ENCODE results near the gene CDK6. TPM values are rescaled to one million over a fixed set of nuclear protein-coding genes. Genes with fewer than 3 reads are reported as not detected.

The CDK6 gene
- total and polyA plus RNA-seq, 9 of the 15 experiments (the other 6 are each of a cell fraction or from before 2014, with no cell fraction given): 7.6 to 109 (median 44.4) TPM

- in situ Hi-C loops (cut with MboI): no loop called here
- Histone ChIP-seq H3K36me3 (ENCODE audit: control insufficient read depth, insufficient read depth, low read length) (no peaks in the 10 kb centered on the region), H3K27ac (ENCODE audit: extremely low read depth, low read depth, low read length) (no peak overlapping the region), H3K4me2 (ENCODE audit: insufficient read depth, low read length) (no peak overlapping the region), H3K9me1 (ENCODE audit: control insufficient read depth, insufficient read depth, low read length) (no peaks in the 10 kb centered on the region), H3K4me3 (no peak overlapping the region), H2AFZ (ENCODE audit: low read depth, low read length) (no peak overlapping the region), H4K20me1 (replicated peaks; ENCODE audit: control insufficient read depth, insufficient read depth, low read length) (no peaks in the 10 kb centered on the region), H3K9me3 (replicated peaks; ENCODE audit: control insufficient read depth, insufficient read depth, low read depth, low read length) (no peaks in the 10 kb centered on the region), H3K79me2 (ENCODE audit: control insufficient read depth, insufficient read depth, low read length) (no peaks in the 10 kb centered on the region), H3K9ac (ENCODE audit: insufficient read depth in 1 of 2, low read depth in 2 of 2, low read length in 2 of 2) (no peak overlapping the region), H3K4me1 (replicated peaks in 1 of 2; ENCODE audit: control insufficient read depth in 2 of 2, insufficient read depth in 2 of 2, low read length in 2 of 2) (no peaks in the 10 kb centered on the region; a peak in 2 of 5 replicates), H3K27me3 (ENCODE audit: control insufficient read depth in 2 of 2, insufficient read depth in 2 of 2, low read length in 2 of 2) (no peaks in the 10 kb centered on the region)
- intact Hi-C loops (cut with micrococcal nuclease): no loop called here
- ChIA-PET CTCF (ENCODE audit: low intra/inter-chr PET ratio) (no interaction called here), POLR2A (interaction anchor here (0.7 kb wide), 2 partner anchors 23 to 1257 kb away, joined by 3 read pairs; no protein-coding TSS in a partner anchor)
- DNase-seq (ENCODE audit: extremely low read depth in 1 of 4, low spot score in 3 of 4) (peak in 2 of 4 experiments; percentile 22), ATAC-seq (0 out of 3 replicates have a peak, but pooled peaks have one; percentile 39), FAIRE-seq (no peak)
- BruUV-seq (replicated peaks): no TSS peak
- 77% methylated on average over 4 of the region's 4 CpGs for WGBS (ENCODE audit: insufficient coverage, low coverage, missing lambda C conversion rate)
- TF ChIP-seq TRIM24 (IDR thresholded peaks at IDR 0.05): peak; percentile 27 to 60; a peak in 3 of 4 replicates
- TF ChIP-seq HDAC1 (IDR thresholded peaks at IDR 0.05): 0 out of 4 replicates have a peak, but pooled peaks of 1 of the 2 experiments have one; percentile 25
- no peak for TF ChIP-seq ZNF280A (IDR thresholded peaks at IDR 0.05; ENCODE audit: low read depth, partially characterized antibody)
- no peak for TF ChIP-seq ZNF655 (CRISPR knock-in tag; IDR thresholded peaks at IDR 0.05)
- no peak for TF ChIP-seq MYBL2 (IDR thresholded peaks at IDR 0.05; ENCODE audit: low read depth)
- TF ChIP-seq MYBL2 (CRISPR knock-in tag; IDR thresholded peaks at IDR 0.05; ENCODE audit: borderline replicate concordance): no peak
- no peak for TF ChIP-seq MITF (IDR thresholded peaks at IDR 0.05)
- peak; percentile 91 for TF ChIP-seq NFE2 (IDR thresholded peaks at IDR 0.05; ENCODE audit: low read depth)
- TF ChIP-seq CREB3L1 (IDR thresholded peaks at IDR 0.05; ENCODE audit: borderline replicate concordance, low read depth): no peak
- TF ChIP-seq NRF1 (conservative IDR thresholded peaks at IDR 0.05 in 1 of 2, IDR thresholded peaks at IDR 0.05 in 1 of 2): no peak
- peak; percentile 55; the same call in 1 of the 2 replicates for TF ChIP-seq MAFK (IDR thresholded peaks at IDR 0.05; ENCODE audit: low read length)
- TF ChIP-seq ID3 (CRISPR knock-in tag; IDR thresholded peaks at IDR 0.05): no peak
- no peak for TF ChIP-seq ID3 (tag; IDR thresholded peaks at IDR 0.05)
- TF ChIP-seq ESRRA (IDR thresholded peaks at IDR 0.05; ENCODE audit: borderline replicate concordance, low read depth): no peak
- no peak for TF ChIP-seq SAFB2 (IDR thresholded peaks at IDR 0.05; ENCODE audit: borderline replicate concordance, low read depth, low read length, severe bottlenecking)
- no peak for TF ChIP-seq TEAD1 (CRISPR knock-in tag; IDR thresholded peaks at IDR 0.05)
- no peak for TF ChIP-seq SNAPC5 (CRISPR knock-in tag; IDR thresholded peaks at IDR 0.05)
These were observed 7.4 kb upstream of the CDK6 start for GRCh38 chr7:92843781-92844180.

Measured in K562 (cell line).